Smooth muscle cell (in vitro differentiated cells): Measurements from ENCODE around the gene HOXD10. TPM values are rescaled to one million over a fixed set of nuclear protein-coding genes. Genes with fewer than 3 reads are reported as not detected.

ENCODE experiments used
- DNase-seq: peaks from one replicate; lab custom pipeline; 2025; ENCODE audit not compliant: unreplicated experiment; lab: John Stamatoyannopoulos, UW
- H2AFZ ChIP-seq: fragments of 200-600 bp; sonication (generic); 2 replicates; pipeline ENCODE4 v1.6.0; 2016; ENCODE audit warnings: antibody characterized with exemption, low read depth, mild to moderate bottlenecking
- H3F3A ChIP-seq: fragments of 200-600 bp; sonication (generic); 2 replicates; pipeline ENCODE4 v1.6.0; 2017; ENCODE audit warnings: antibody characterized with exemption, low read depth
- H3K27ac ChIP-seq: fragments of 200-600 bp; sonication (generic); 2 replicates; pipeline ENCODE4 v1.5.1; 2016; ENCODE audit warnings: low read depth, mild to moderate bottlenecking
- H3K27me3 ChIP-seq: fragments of 200-600 bp; sonication (generic); 2 replicates; pipeline ENCODE4 v1.6.1; 2016; ENCODE audit warnings: low read depth, mild to moderate bottlenecking
- H3K36me3 ChIP-seq: fragments of 200-600 bp; sonication (generic); 2 replicates; pipeline ENCODE4 v1.5.1; 2016; ENCODE audit warnings: low read depth
- H3K4me1 ChIP-seq: fragments of 200-600 bp; sonication (generic); 2 replicates; pipeline ENCODE4 v1.5.1; 2016; ENCODE audit warnings: low read depth
- H3K4me2 ChIP-seq: fragments of 200-600 bp; sonication (generic); 2 replicates; pipeline ENCODE4 v1.6.0; 2016; ENCODE audit warnings: mild to moderate bottlenecking
- H3K4me3 ChIP-seq: fragments of 200-600 bp; sonication (generic); 2 replicates; pipeline ENCODE4 v1.5.1; 2016; ENCODE audit warnings: mild to moderate bottlenecking
- H3K79me2 ChIP-seq: fragments of 200-600 bp; sonication (generic); 2 replicates; pipeline ENCODE4 v1.6.0; 2016; ENCODE audit warnings: low read depth, mild to moderate bottlenecking
- H3K9ac ChIP-seq: fragments of 200-600 bp; sonication (generic); 2 replicates; pipeline ENCODE4 v1.6.0; 2016; ENCODE audit warnings: low read depth
- H3K9me3 ChIP-seq: fragments of 200-600 bp; sonication (generic); replicated peaks from 2 replicates; pipeline ENCODE4 v1.5.1; 2016; ENCODE audit warnings: low read depth
- H4K20me1 ChIP-seq: fragments of 200-600 bp; sonication (generic); 2 replicates; pipeline ENCODE4 v1.6.0; 2016; ENCODE audit warnings: low read depth
- CTCF ChIP-seq: fragments of 200-600 bp; sonication (generic); IDR thresholded peaks from 2 replicates; pipeline ENCODE4 v1.5.1; 2017; ENCODE audit warnings: borderline replicate concordance, mild to moderate bottlenecking, antibody characterized with exemption; ENCODE audit not compliant: insufficient read depth, poor library complexity, severe bottlenecking
- WGBS: methylation state at CpG from one replicate; pipeline ENCODE4 v1.1.7; 2016; ENCODE audit warnings: low lambda C conversion rate; 5-methylcytosine and 5-hydroxymethylcytosine counted together
- polyA plus RNA-seq: library from polyadenylated mRNA; unstranded; fragments of >200 nt; fragmentation: Nextera tagmentation; extraction: Ambion mirVana; gene quantifications from 2 replicates; pipeline ENCODE4 v1.2.1, GENCODE V29; 2016
- total RNA-seq: library from RNA; depleted of rRNA; stranded (reverse); fragments of >200 nt; gene quantifications from 2 replicates; pipeline ENCODE4 v1.2.3, GENCODE V29; 2014

HOXD10 gene
- total and polyA plus RNA-seq, 2 experiments from 2014 or later, result 9.9 to 11.4 TPM

GRCh38 chr2:176121190-176122051 lies 4.8 kb downstream of the HOXD10 start:
- no peaks in the 10 kb centered on the region for H3K36me3 ChIP-seq
- WGBS, result 25% methylated on average over 52 of the region's 53 CpGs
- no peaks in the 10 kb centered on the region for H3K4me1 ChIP-seq
- H2AFZ ChIP-seq, result no peak overlapping the region
- no peak overlapping the region for H3K27ac ChIP-seq
- no peak overlapping the region for H3K4me3 ChIP-seq
- peaks cover 100% of the 10 kb centered on the region for H3K27me3 ChIP-seq
- no peak overlapping the region for H3K9ac ChIP-seq
- H3F3A ChIP-seq, result no peaks in the 10 kb centered on the region
- H3K9me3 ChIP-seq, result no peaks in the 10 kb centered on the region
- no peaks in the 10 kb centered on the region for H3K79me2 ChIP-seq
- no peak for DNase-seq
- TF ChIP-seq CTCF, result no peak
- no peak overlapping the region for H3K4me2 ChIP-seq
- H4K20me1 ChIP-seq, result peaks cover 80% of the 10 kb centered on the region

- no peaks in the 10 kb centered on the region for H3K79me2 ChIP-seq
- no peak overlapping the region for H3K9ac ChIP-seq
- no peaks in the 10 kb centered on the region for H3K4me1 ChIP-seq
- H3K9me3 ChIP-seq, result no peaks in the 10 kb centered on the region
- H3K4me2 ChIP-seq, result peak overlapping the region; percentile 87
- WGBS, result 2% methylated on average over 43 of the region's 47 CpGs
- H3K4me3 ChIP-seq, result peak overlapping the region; percentile 45
- H4K20me1 ChIP-seq, result peaks cover 72% of the 10 kb centered on the region
- no peak for TF ChIP-seq CTCF
- no peak overlapping the region for H2AFZ ChIP-seq
- no peak for DNase-seq
- no peaks in the 10 kb centered on the region for H3F3A ChIP-seq
- no peaks in the 10 kb centered on the region for H3K36me3 ChIP-seq
- H3K27ac ChIP-seq, result no peak overlapping the region
- H3K27me3 ChIP-seq, result peaks cover 100% of the 10 kb centered on the region
These were observed 5.6 kb downstream of the HOXD10 start for GRCh38 chr2:176122052-176122682.

- Histone ChIP-seq H3K4me2 (peak within 1 kb of the TSS; percentile 87), H3K9me3 (no peaks in the 10 kb centered on the region), H3K9ac (no peak within 1 kb of the TSS), H3K4me3 (peak within 1 kb of the TSS; percentile 45), H3F3A (no peaks in the 10 kb centered on the region), H3K36me3 (no peaks in the 10 kb centered on the region), H3K27ac (no peak within 1 kb of the TSS), H2AFZ (no peak within 1 kb of the TSS), H4K20me1 (peaks cover 65% of the 10 kb centered on the region), H3K79me2 (no peaks in the 10 kb centered on the region), H3K27me3 (peaks cover 100% of the 10 kb centered on the region), H3K4me1 (no peaks in the 10 kb centered on the region)
- no peak for TF ChIP-seq CTCF
- 3% methylated on average over 34 of the region's 84 CpGs for WGBS
- DNase-seq, result no peak
These were observed 6.3 kb downstream of the HOXD10 start, which contains the start of gene HOXD9 for GRCh38 chr2:176122683-176123410. Gene HOXD9, plus strand, starts transcription at chr2:176122719. Its CDS starts 50 bp downstream, at chr2:176122769.
